HG02759 (cell line): ENCODE results near the gene FIBCD1.

Experiments used
- ATAC-seq: cut with Tn5 transposase; IDR thresholded peaks from one replicate; pipeline ENCODE4 v1.9.1; 2021; ENCODE audit warnings: mild to moderate bottlenecking, moderate library complexity; ENCODE audit not compliant: unreplicated experiment

FIBCD1 gene

GRCh38 chr9:130897105-130897751 is 41.8 kb downstream of the FIBCD1 start:
- no peak for ATAC-seq

- no peak for ATAC-seq
Observed at GRCh38 chr9:130896233-130897014, 42.6 kb downstream of the FIBCD1 start, which contains the start of gene QRFP. QRFP (minus strand) TSS chr9:130896812; CDS start chr9:130893838, 2,974 bp downstream.

GRCh38 chr9:130895481-130896232 is 43.4 kb downstream of the FIBCD1 start:
- no peak for ATAC-seq

DNA sequence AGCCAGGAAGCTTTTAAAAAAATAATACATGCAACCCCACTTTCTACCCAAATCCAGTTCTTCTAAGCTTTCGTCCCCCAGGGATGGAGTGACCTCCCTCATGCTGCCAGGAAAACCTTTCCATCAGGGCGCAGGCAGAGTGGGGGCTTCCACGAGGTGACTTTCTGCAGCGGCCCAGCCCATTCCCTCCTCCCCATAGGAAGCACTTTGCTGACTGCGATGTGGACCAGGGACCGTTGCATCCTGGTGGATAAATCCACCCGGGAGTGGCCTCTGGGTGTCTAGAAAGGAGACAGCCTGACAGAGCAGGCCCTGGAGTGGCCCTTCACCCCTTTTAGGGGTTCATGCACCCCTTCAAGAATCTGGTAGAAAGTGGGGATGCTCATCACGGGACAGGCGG is 44.0 kb downstream of the FIBCD1 start:
- ATAC-seq, result no peak

DNA sequence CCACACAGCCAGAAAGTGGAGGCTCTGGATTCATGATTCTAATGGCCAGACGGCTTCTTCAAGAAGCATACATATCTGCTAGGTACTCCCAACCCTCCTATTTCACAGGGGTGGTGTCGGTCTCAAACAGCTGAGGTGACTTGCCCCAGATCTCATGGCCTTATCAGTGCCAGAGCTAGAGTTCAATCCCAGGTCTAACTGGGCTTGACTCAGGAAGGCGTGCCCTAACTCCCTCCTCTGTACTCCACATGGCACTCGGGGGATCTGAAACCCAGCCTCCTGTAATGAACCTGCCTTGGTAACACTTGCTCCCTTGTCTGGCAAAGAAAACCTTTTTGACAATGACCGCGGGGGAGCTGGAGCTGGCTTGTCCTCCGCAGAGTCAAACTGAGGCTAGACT is 44.5 kb downstream of the FIBCD1 start:
- ATAC-seq, result no peak

GRCh38 chr9:130893341-130894101 is 45.5 kb downstream of the FIBCD1 start:
- ATAC-seq, result no peak

DNA sequence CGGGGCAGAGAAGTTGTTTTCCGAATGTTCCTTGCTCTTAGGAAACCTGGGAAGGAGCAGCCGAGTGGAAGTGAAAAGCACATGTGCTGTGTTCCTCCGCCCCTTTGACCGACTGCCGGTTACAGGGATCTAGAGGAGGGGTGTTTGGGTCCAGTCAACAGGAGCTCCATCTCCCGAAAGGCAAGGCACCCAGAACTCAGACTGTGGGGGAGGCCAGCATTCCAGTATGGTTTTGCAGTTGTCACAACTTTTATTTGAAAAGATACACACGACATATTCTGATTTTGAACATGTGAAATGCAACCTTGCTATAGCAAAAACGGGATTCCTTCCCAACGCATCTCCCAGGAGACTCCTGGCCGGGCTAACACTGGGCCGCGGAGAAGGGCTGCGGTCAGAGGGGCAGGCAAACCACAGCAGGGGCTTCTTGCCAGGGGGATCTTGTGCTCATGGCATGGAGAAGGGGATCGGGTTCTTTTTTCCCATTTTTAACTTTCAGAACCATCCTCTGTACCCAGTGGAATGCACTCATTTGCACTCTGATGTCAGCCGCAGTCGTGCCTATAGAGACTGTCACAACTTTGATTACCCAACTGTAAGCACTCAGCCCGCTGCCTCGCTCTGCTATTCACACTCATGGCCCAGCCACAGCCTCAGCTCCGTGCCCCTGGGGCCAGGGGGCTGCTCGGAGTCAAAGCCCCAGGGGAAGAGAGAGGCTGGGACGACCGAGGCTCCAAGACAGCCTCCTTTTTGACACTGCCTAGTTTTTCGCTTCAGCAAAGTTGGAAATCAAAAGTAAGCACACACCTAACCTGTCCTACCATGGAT is 46.4 kb downstream of the FIBCD1 start:
- ATAC-seq, result no peak

- ATAC-seq, result no peak
Observed at GRCh38 chr9:130891688-130892476, 47.2 kb downstream of the FIBCD1 start.

DNA sequence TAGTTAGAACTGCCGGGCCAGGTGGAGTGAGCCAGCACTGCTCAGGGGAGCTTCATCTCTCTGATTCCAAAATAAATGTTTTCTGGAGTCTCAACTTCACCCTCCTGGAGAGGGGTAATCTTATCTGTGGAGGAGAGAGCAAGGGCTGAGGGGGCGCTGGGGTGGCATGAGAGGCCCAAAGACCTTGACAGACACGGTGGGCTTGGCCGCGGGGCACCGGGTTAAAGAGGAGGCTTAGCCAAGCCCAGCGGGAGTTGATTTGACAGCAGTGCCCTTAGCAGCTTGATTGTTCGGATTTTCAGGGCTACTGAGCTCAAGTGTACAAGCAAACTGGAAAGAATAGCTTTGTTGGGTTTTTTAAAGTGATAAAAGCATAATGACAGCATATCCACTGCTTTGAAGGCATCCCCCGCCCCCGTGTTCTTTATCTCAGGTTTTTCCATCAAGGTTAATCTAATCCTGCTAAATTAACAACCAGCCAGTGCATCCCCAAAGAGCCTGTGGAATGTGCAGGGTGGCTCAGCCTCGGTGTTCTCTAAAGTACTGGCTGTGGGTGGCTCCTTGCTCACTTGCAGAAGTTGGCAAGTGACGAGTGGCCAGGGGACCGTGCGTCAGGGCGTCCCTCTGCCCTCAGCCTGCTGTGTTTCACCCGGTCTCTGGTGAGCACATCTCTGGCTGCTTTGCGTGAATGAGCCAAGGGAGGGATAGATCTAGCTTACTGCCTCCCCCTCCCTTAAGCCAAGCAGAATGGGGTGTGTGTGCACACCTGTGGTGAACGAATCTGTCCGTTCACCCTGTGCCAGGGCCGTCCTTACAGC is 48.0 kb downstream of the FIBCD1 start:
- no peak for ATAC-seq

DNA sequence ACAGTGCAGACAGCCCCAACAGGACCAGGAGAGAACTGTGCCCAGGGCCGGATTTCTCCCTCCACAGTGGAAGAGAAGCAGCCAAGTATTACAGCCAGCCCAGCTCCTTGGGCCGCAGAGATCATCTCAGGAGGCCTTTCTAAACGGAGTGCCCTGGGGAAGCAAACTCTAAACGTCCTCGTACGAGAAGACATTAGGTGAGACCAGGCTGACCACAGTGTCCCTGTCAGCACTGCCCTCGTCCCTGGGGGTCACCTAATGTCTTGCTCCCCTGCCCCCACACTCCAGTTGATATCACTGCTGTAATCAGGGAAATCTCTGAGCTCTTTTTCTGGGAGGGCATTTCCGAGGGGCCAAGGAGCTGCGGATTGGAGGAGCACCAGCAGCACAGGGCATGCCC is 48.9 kb downstream of the FIBCD1 start:
- no peak for ATAC-seq

GRCh38 chr9:130888146-130888885 is 50.7 kb downstream of the FIBCD1 start:
- no peak for ATAC-seq

GRCh38 chr9:130887494-130888144 is 51.4 kb downstream of the FIBCD1 start:
- no peak for ATAC-seq

DNA sequence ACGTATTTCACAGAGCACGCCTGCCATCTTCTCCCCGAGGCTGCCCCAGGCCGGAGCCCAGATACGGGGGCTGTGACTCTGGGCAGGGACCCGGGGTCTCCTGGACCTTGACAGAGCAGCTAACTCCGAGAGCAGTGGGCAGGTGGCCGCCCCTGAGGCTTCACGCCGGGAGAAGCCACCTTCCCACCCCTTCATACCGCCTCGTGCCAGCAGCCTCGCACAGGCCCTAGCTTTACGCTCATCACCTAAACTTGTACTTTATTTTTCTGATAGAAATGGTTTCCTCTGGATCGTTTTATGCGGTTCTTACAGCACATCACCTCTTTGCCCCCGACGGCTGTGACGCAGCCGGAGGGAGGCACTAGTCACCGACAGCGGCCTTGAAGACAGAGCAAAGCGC is 52.1 kb downstream of the FIBCD1 start:
- ATAC-seq, result no peak

- no peak for ATAC-seq
Observed at GRCh38 chr9:130885484-130886375, 53.3 kb downstream of the FIBCD1 start.

GRCh38 chr9:130884542-130885483 is 54.2 kb downstream of the FIBCD1 start:
- no peak for ATAC-seq
